ENCODE results near the gene MAD2L1.

GRCh38 chr4:120034913-120035312 lies 31.7 kb downstream of the MAD2L1 start:
- TF ChIP-seq POLR2AphosphoS5 (IDR thresholded peaks at IDR 0.05; ENCODE audit: low read depth, low read length) = no peak
- no peak for TF ChIP-seq TAF1 (IDR thresholded peaks at IDR 0.05; ENCODE audit: low read depth, low read length)
- TF ChIP-seq SPI1 (IDR thresholded peaks at IDR 0.05; ENCODE audit: low read depth, low read length) = no peak
- no peak for TF ChIP-seq POU2F2 (IDR thresholded peaks at IDR 0.05; ENCODE audit: low read depth, low read length)
- TF ChIP-seq POLR2A (IDR thresholded peaks at IDR 0.05; ENCODE audit: low read depth, low read length) = no peak

Data from GM12891 (cell line).